HL-60 (cell line): Measurements from ENCODE around the gene AGPAT3.

Experiments used
- CTCF ChIP-seq: IDR thresholded peaks from one replicate; pipeline ENCODE4 v1.5.1; 2011; ENCODE audit warnings: low read length, control low read depth, inconsistent platforms; ENCODE audit not compliant: insufficient read depth
- POLR2AphosphoS5 ChIP-seq: IDR thresholded peaks from 2 replicates; pipeline ENCODE4 v1.6.1; 2012; ENCODE audit warnings: low read depth
- REST ChIP-seq: IDR thresholded peaks from 2 replicates; pipeline ENCODE4 v1.6.1; 2012; ENCODE audit warnings: low read depth; ENCODE audit not compliant: insufficient replicate concordance

GRCh38 chr21:43892984-43893535, 28.0 kb downstream of the AGPAT3 start:
- no peak for TF ChIP-seq CTCF
- no peak for TF ChIP-seq REST
- TF ChIP-seq POLR2AphosphoS5 = no peak
